Measurements from ENCODE around the gene PLCB1.

Gene PLCB1

GRCh38 chr20:8355453-8355852 is 223.4 kb downstream of the PLCB1 start:
- no peak for DNase-seq
- POLR2A ChIA-PET, result no interaction called here
- 100% methylated on average over 2 of the region's 3 CpGs for WGBS (ENCODE audit: insufficient coverage)
- Histone ChIP-seq H3K36me3 (ENCODE audit: control insufficient read depth in 4 of 4, insufficient read depth in 4 of 4, low read length in 3 of 4) (peaks cover 0 to 2% (median 0%) of the 10 kb centered on the region in 4 experiments), H3K9me3 (ENCODE audit: control extremely low read depth in 1 of 5, control insufficient read depth in 4 of 5, insufficient read depth in 2 of 5, low read depth in 1 of 5, low read length in 4 of 5) (no peaks in the 10 kb centered on the region), H3K27ac (ENCODE audit: insufficient read depth in 1 of 2, low read depth in 1 of 2, low read length in 2 of 2, poor library complexity in 1 of 2, severe bottlenecking in 2 of 2) (no peak overlapping the region), H3K4me1 (ENCODE audit: control extremely low read depth in 1 of 4, control insufficient read depth in 4 of 4, insufficient read depth in 4 of 4, low read length in 3 of 4) (peaks cover 3 to 26% (median 14%) of the 10 kb centered on the region in 4 experiments), H3K4me3 (ENCODE audit: control insufficient read depth in 1 of 7, extremely low read depth in 1 of 7, insufficient read depth in 4 of 7, low read depth in 2 of 7, low read length in 6 of 7) (no peak overlapping the region), H3K27me3 (replicated peaks in 2 of 5; ENCODE audit: control insufficient read depth in 4 of 5, insufficient read depth in 5 of 5, low read length in 4 of 5) (no peaks in the 10 kb centered on the region)
- CTCF ChIA-PET, result interaction anchor here (1.1 to 1.6 kb wide), 3 partner anchors 21 to 35 kb away, joined by 3 read pairs; no protein-coding TSS in a partner anchor

- DNase-seq, result peak in 1 of 3 donors; percentile 17
- Histone ChIP-seq H3K9me3 (ENCODE audit: control extremely low read depth in 1 of 5, control insufficient read depth in 4 of 5, insufficient read depth in 2 of 5, low read depth in 1 of 5, low read length in 4 of 5) (no peaks in the 10 kb centered on the region), H3K36me3 (ENCODE audit: control insufficient read depth in 4 of 4, insufficient read depth in 4 of 4, low read length in 3 of 4) (peaks cover 0 to 2% (median 0%) of the 10 kb centered on the region in 4 experiments), H3K4me3 (ENCODE audit: control insufficient read depth in 1 of 7, extremely low read depth in 1 of 7, insufficient read depth in 4 of 7, low read depth in 2 of 7, low read length in 6 of 7) (peak overlapping the region in 1 of 7 experiments; percentile 24), H3K27me3 (replicated peaks in 2 of 5; ENCODE audit: control insufficient read depth in 4 of 5, insufficient read depth in 5 of 5, low read length in 4 of 5) (no peaks in the 10 kb centered on the region), H3K4me1 (ENCODE audit: control extremely low read depth in 1 of 4, control insufficient read depth in 4 of 4, insufficient read depth in 4 of 4, low read length in 3 of 4) (peaks cover 3 to 32% (median 17%) of the 10 kb centered on the region in 4 experiments), H3K27ac (ENCODE audit: insufficient read depth in 1 of 2, low read depth in 1 of 2, low read length in 2 of 2, poor library complexity in 1 of 2, severe bottlenecking in 2 of 2) (no peak overlapping the region)
- ChIA-PET POLR2A (interaction anchor here (0.6 kb wide), 1 partner anchor 414 kb away, joined by 4 read pairs; no protein-coding TSS in a partner anchor), CTCF (interaction anchor here (1.3 to 1.5 kb wide), 2 partner anchors 34 to 181 kb away, joined by 3 read pairs; no protein-coding TSS in a partner anchor)
- WGBS (ENCODE audit: insufficient coverage), result 36% methylated on average over 1 of the region's 2 CpGs
These were observed 224.7 kb downstream of the PLCB1 start for GRCh38 chr20:8356806-8357205.

GRCh38 chr20:8357703-8358102 is 225.6 kb downstream of the PLCB1 start:
- Histone ChIP-seq H3K9me3 (ENCODE audit: control extremely low read depth in 1 of 5, control insufficient read depth in 4 of 5, insufficient read depth in 2 of 5, low read depth in 1 of 5, low read length in 4 of 5) (no peaks in the 10 kb centered on the region), H3K4me3 (ENCODE audit: control insufficient read depth in 1 of 7, extremely low read depth in 1 of 7, insufficient read depth in 4 of 7, low read depth in 2 of 7, low read length in 6 of 7) (no peak overlapping the region), H3K27ac (ENCODE audit: insufficient read depth in 1 of 2, low read depth in 1 of 2, low read length in 2 of 2, poor library complexity in 1 of 2, severe bottlenecking in 2 of 2) (no peak overlapping the region), H3K27me3 (replicated peaks in 2 of 5; ENCODE audit: control insufficient read depth in 4 of 5, insufficient read depth in 5 of 5, low read length in 4 of 5) (no peaks in the 10 kb centered on the region), H3K36me3 (ENCODE audit: control insufficient read depth in 4 of 4, insufficient read depth in 4 of 4, low read length in 3 of 4) (peaks cover 0 to 2% (median 0%) of the 10 kb centered on the region in 4 experiments), H3K4me1 (ENCODE audit: control extremely low read depth in 1 of 4, control insufficient read depth in 4 of 4, insufficient read depth in 4 of 4, low read length in 3 of 4) (peaks cover 3 to 34% (median 17%) of the 10 kb centered on the region in 4 experiments)
- WGBS (ENCODE audit: insufficient coverage), result 88% methylated on average over 1 of the region's 2 CpGs
- ChIA-PET CTCF (interaction anchor here (1.3 kb wide), 1 partner anchor 180 kb away, joined by 3 read pairs; no protein-coding TSS in a partner anchor), POLR2A (no interaction called here)
- no peak for DNase-seq

- peaks cover 3 to 35% (median 18%) of the 10 kb centered on the region in 4 experiments for H3K4me1 ChIP-seq (ENCODE audit: control extremely low read depth in 1 of 4, control insufficient read depth in 4 of 4, insufficient read depth in 4 of 4, low read length in 3 of 4)
- no peaks in the 10 kb centered on the region for H3K27me3 ChIP-seq (replicated peaks in 2 of 5; ENCODE audit: control insufficient read depth in 4 of 5, insufficient read depth in 5 of 5, low read length in 4 of 5)
- peaks cover 0 to 2% (median 0%) of the 10 kb centered on the region in 4 experiments for H3K36me3 ChIP-seq (ENCODE audit: control insufficient read depth in 4 of 4, insufficient read depth in 4 of 4, low read length in 3 of 4)
- H3K27ac ChIP-seq (ENCODE audit: insufficient read depth in 1 of 2, low read depth in 1 of 2, low read length in 2 of 2, poor library complexity in 1 of 2, severe bottlenecking in 2 of 2), result no peak overlapping the region
- ChIA-PET POLR2A (interaction anchor here (0.5 kb wide), 1 partner anchor 62 kb away, joined by 3 read pairs; no protein-coding TSS in a partner anchor), CTCF (interaction anchor here (0.8 to 1.7 kb wide), 10 partner anchors 22 to 362 kb away, joined by 3 to 6 read pairs (median 3); partner anchors contain the start of gene PLCB1)
- H3K4me3 ChIP-seq (ENCODE audit: control insufficient read depth in 1 of 7, extremely low read depth in 1 of 7, insufficient read depth in 4 of 7, low read depth in 2 of 7, low read length in 6 of 7), result no peak overlapping the region
- no peaks in the 10 kb centered on the region for H3K9me3 ChIP-seq (ENCODE audit: control extremely low read depth in 1 of 5, control insufficient read depth in 4 of 5, insufficient read depth in 2 of 5, low read depth in 1 of 5, low read length in 4 of 5)
- WGBS (ENCODE audit: insufficient coverage), result 69% methylated on average over 2 of the region's 2 CpGs
- peak in 1 of 3 donors; percentile 13 for DNase-seq
These were observed 228.0 kb downstream of the PLCB1 start for GRCh38 chr20:8360035-8360434.

GRCh38 chr20:8361006-8361652 is 229.1 kb downstream of the PLCB1 start:
- peaks cover 3 to 35% (median 18%) of the 10 kb centered on the region in 4 experiments for H3K4me1 ChIP-seq (ENCODE audit: control extremely low read depth in 1 of 4, control insufficient read depth in 4 of 4, insufficient read depth in 4 of 4, low read length in 3 of 4)
- no peaks in the 10 kb centered on the region for H3K9me3 ChIP-seq (ENCODE audit: control extremely low read depth in 1 of 5, control insufficient read depth in 4 of 5, insufficient read depth in 2 of 5, low read depth in 1 of 5, low read length in 4 of 5)
- no peak overlapping the region for H3K4me3 ChIP-seq (ENCODE audit: control insufficient read depth in 1 of 7, extremely low read depth in 1 of 7, insufficient read depth in 4 of 7, low read depth in 2 of 7, low read length in 6 of 7)
- ChIA-PET CTCF (interaction anchor here (0.9 to 1.7 kb wide), 6 partner anchors 10 to 318 kb away, joined by 3 to 4 read pairs (median 4); no protein-coding TSS in a partner anchor), POLR2A (no interaction called here)
- DNase-seq, result peak; percentile 18 to 48 (median 43)
- H3K27ac ChIP-seq (ENCODE audit: insufficient read depth in 1 of 2, low read depth in 1 of 2, low read length in 2 of 2, poor library complexity in 1 of 2, severe bottlenecking in 2 of 2), result no peak overlapping the region
- H3K27me3 ChIP-seq (replicated peaks in 2 of 5; ENCODE audit: control insufficient read depth in 4 of 5, insufficient read depth in 5 of 5, low read length in 4 of 5), result no peaks in the 10 kb centered on the region
- H3K36me3 ChIP-seq (ENCODE audit: control insufficient read depth in 4 of 4, insufficient read depth in 4 of 4, low read length in 3 of 4), result peaks cover 0 to 2% (median 0%) of the 10 kb centered on the region in 4 experiments
- WGBS (ENCODE audit: insufficient coverage), result 72% methylated on average over 3 of the region's 5 CpGs

- peaks cover 0 to 2% (median 0%) of the 10 kb centered on the region in 4 experiments for H3K36me3 ChIP-seq (ENCODE audit: control insufficient read depth in 4 of 4, insufficient read depth in 4 of 4, low read length in 3 of 4)
- no peak for DNase-seq
- H3K4me1 ChIP-seq (ENCODE audit: control extremely low read depth in 1 of 4, control insufficient read depth in 4 of 4, insufficient read depth in 4 of 4, low read length in 3 of 4), result peaks cover 0 to 29% (median 16%) of the 10 kb centered on the region in 4 experiments
- ChIA-PET CTCF (interaction anchor here (1.0 to 1.7 kb wide), 2 partner anchors 10 to 61 kb away, joined by 3 to 4 read pairs; no protein-coding TSS in a partner anchor), POLR2A (no interaction called here)
- H3K27ac ChIP-seq (ENCODE audit: insufficient read depth in 1 of 2, low read depth in 1 of 2, low read length in 2 of 2, poor library complexity in 1 of 2, severe bottlenecking in 2 of 2), result no peak overlapping the region
- no peaks in the 10 kb centered on the region for H3K27me3 ChIP-seq (replicated peaks in 2 of 5; ENCODE audit: control insufficient read depth in 4 of 5, insufficient read depth in 5 of 5, low read length in 4 of 5)
- no peak overlapping the region for H3K4me3 ChIP-seq (ENCODE audit: control insufficient read depth in 1 of 7, extremely low read depth in 1 of 7, insufficient read depth in 4 of 7, low read depth in 2 of 7, low read length in 6 of 7)
- H3K9me3 ChIP-seq (ENCODE audit: control extremely low read depth in 1 of 5, control insufficient read depth in 4 of 5, insufficient read depth in 2 of 5, low read depth in 1 of 5, low read length in 4 of 5), result no peaks in the 10 kb centered on the region
These were observed 229.7 kb downstream of the PLCB1 start for GRCh38 chr20:8361779-8362178.

- peak in 2 of 3 donors; percentile 37 to 57 for DNase-seq
These were observed 230.4 kb downstream of the PLCB1 start for GRCh38 chr20:8362457-8362856.

More at GRCh38 chr20:8362457-8362856, 230.4 kb downstream of the PLCB1 start:
- Histone ChIP-seq H3K9me3 (ENCODE audit: control extremely low read depth in 1 of 5, control insufficient read depth in 4 of 5, insufficient read depth in 2 of 5, low read depth in 1 of 5, low read length in 4 of 5) (no peaks in the 10 kb centered on the region), H3K4me1 (ENCODE audit: control extremely low read depth in 1 of 4, control insufficient read depth in 4 of 4, insufficient read depth in 4 of 4, low read length in 3 of 4) (peaks cover 0 to 27% (median 14%) of the 10 kb centered on the region in 4 experiments), H3K4me3 (ENCODE audit: control insufficient read depth in 1 of 7, extremely low read depth in 1 of 7, insufficient read depth in 4 of 7, low read depth in 2 of 7, low read length in 6 of 7) (no peak overlapping the region), H3K27me3 (replicated peaks in 2 of 5; ENCODE audit: control insufficient read depth in 4 of 5, insufficient read depth in 5 of 5, low read length in 4 of 5) (no peaks in the 10 kb centered on the region), H3K36me3 (ENCODE audit: control insufficient read depth in 4 of 4, insufficient read depth in 4 of 4, low read length in 3 of 4) (peaks cover 0 to 2% (median 0%) of the 10 kb centered on the region in 4 experiments), H3K27ac (ENCODE audit: insufficient read depth in 1 of 2, low read depth in 1 of 2, low read length in 2 of 2, poor library complexity in 1 of 2, severe bottlenecking in 2 of 2) (no peak overlapping the region)
- WGBS (ENCODE audit: insufficient coverage), result no CpG with 5 or more reads among the region's 3 CpGs
- ChIA-PET CTCF (interaction anchor here (1.0 kb wide), 1 partner anchor 9 kb away, joined by 4 read pairs; no protein-coding TSS in a partner anchor), POLR2A (no interaction called here)

Data from common myeloid progenitor, CD34-positive (primary cell).